Nephron (organoid): Measurements from ENCODE around the gene ABAT.

Experiments
- H3K27ac Mint-ChIP-seq, 3 experiments: 2 replicates each; pipeline ENCODE4 v1.8.0; 2020; ENCODE audit warnings: mixed read lengths in 3 of 3, mild to moderate bottlenecking in 2 of 3, moderate library complexity in 1 of 3
- H3K27me3 Mint-ChIP-seq: 2 replicates; pipeline ENCODE4 v1.8.0; 2021; ENCODE audit warnings: low read depth, mild to moderate bottlenecking, moderate library complexity, mixed read lengths
- H3K36me3 Mint-ChIP-seq: 2 replicates; pipeline ENCODE4 v1.8.0; 2020; ENCODE audit warnings: low read depth, mixed read lengths
- H3K4me1 Mint-ChIP-seq: 2 replicates; pipeline ENCODE4 v1.8.0; 2020; ENCODE audit warnings: mixed read lengths
- H3K4me3 Mint-ChIP-seq, 3 experiments: 2 replicates each; pipeline ENCODE4 v1.8.0; 2020; ENCODE audit warnings: mild to moderate bottlenecking in 3 of 3, mixed read lengths in 3 of 3, moderate library complexity in 2 of 3
- H3K9me3 Mint-ChIP-seq: 2 replicates; pipeline ENCODE4 v1.8.0; 2020; ENCODE audit warnings: mixed read lengths
- CTCF ChIP-seq, 3 experiments: fragments of 200-600 bp; sonication (generic); IDR thresholded peaks; one replicate each; pipeline ENCODE4 v1.5.0; 2021; ENCODE audit warnings: antibody characterized with exemption in 3 of 3; ENCODE audit not compliant: unreplicated experiment in 3 of 3

ABAT gene

GRCh38 chr16:8804313-8804712, 129.9 kb downstream of the ABAT start:
- Mint-ChIP-seq H3K27ac (no peak overlapping the region), H3K4me1 (peaks cover 2% of the 10 kb centered on the region), H3K4me3 (no peak overlapping the region), H3K27me3 (no peaks in the 10 kb centered on the region), H3K9me3 (no peaks in the 10 kb centered on the region), H3K36me3 (peaks cover 53% of the 10 kb centered on the region)
- TF ChIP-seq CTCF (IDR thresholded peaks at IDR 0.05; ENCODE audit: unreplicated experiment in 3 of 3) = no peak

GRCh38 chr16:8806272-8806983, 132.0 kb downstream of the ABAT start:
- Mint-ChIP-seq H3K9me3 (no peaks in the 10 kb centered on the region), H3K4me3 (no peak overlapping the region), H3K36me3 (peaks cover 65% of the 10 kb centered on the region), H3K4me1 (no peaks in the 10 kb centered on the region), H3K27me3 (no peaks in the 10 kb centered on the region), H3K27ac (no peak overlapping the region)
- TF ChIP-seq CTCF (IDR thresholded peaks at IDR 0.05; ENCODE audit: unreplicated experiment in 3 of 3) = no peak

GRCh38 chr16:8807189-8807588, 132.8 kb downstream of the ABAT start:
- Mint-ChIP-seq H3K36me3 (peaks cover 62% of the 10 kb centered on the region), H3K27me3 (no peaks in the 10 kb centered on the region), H3K4me3 (no peak overlapping the region), H3K4me1 (no peaks in the 10 kb centered on the region), H3K27ac (no peak overlapping the region), H3K9me3 (no peaks in the 10 kb centered on the region)
- TF ChIP-seq CTCF (IDR thresholded peaks at IDR 0.05; ENCODE audit: unreplicated experiment in 3 of 3) = no peak

GRCh38 chr16:8808009-8808408, 133.6 kb downstream of the ABAT start:
- H3K27me3 Mint-ChIP-seq = no peaks in the 10 kb centered on the region
- H3K4me3 Mint-ChIP-seq = no peak overlapping the region
- no peaks in the 10 kb centered on the region for H3K4me1 Mint-ChIP-seq
- no peaks in the 10 kb centered on the region for H3K9me3 Mint-ChIP-seq
- no peak overlapping the region for H3K27ac Mint-ChIP-seq
- H3K36me3 Mint-ChIP-seq = peaks cover 65% of the 10 kb centered on the region
- no peak for TF ChIP-seq CTCF (IDR thresholded peaks at IDR 0.05; ENCODE audit: unreplicated experiment in 3 of 3)

- Mint-ChIP-seq H3K27me3 (no peaks in the 10 kb centered on the region), H3K9me3 (no peaks in the 10 kb centered on the region), H3K36me3 (peaks cover 66% of the 10 kb centered on the region), H3K27ac (no peak overlapping the region), H3K4me1 (no peaks in the 10 kb centered on the region), H3K4me3 (no peak overlapping the region)
- no peak for TF ChIP-seq CTCF (IDR thresholded peaks at IDR 0.05; ENCODE audit: unreplicated experiment in 3 of 3)
Observed at GRCh38 chr16:8808613-8809353, 134.4 kb downstream of the ABAT start.
